Measurements from ENCODE around the gene CDR2. TPM values are rescaled to one million over a fixed set of nuclear protein-coding genes. Genes with fewer than 3 reads are reported as not detected.
"Not testable (repeated sequence)": the region's sequence is repeated elsewhere in the genome, so short reads cannot be mapped to it uniquely, and the experiment has no call there.

CDR2 gene
- total RNA-seq, 1 experiment from 2014 or later: 23.9 TPM

DNA sequence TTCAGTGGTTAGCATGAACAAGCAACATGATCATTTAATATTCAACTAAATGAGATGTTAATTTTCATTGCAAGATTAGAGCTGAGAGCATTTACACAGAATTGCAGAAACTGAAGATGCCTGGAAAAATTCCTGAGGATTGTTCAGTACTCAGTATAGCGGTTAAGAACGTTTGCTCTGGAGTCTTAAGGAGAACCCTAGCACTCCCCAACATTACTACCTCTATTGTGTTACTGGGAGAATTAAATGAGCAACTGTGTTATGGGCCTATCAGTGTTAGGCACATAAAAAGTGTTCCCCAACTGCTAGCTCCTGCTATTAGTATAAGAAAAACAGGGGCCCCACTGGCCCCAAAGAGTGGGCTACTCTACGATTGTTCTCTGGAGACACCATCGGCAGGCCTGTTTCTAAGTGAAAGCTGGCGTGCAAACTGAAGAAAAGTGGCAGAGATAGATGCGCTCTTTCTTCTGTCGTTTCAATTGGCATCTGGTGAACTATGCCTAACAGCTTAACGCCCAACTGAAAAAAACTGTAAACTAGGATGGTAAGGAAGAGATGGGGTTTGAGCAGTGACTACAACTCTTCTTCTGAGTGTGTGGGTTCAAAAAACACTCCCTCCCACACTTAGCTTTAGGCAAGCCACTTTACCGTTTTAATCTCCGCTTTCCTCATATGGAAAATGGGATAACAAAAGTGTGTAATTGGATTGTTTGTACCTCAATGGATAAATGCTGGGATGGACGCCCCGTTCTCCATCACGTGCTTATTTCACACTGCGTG lies 1.3 kb downstream of the CDR2 start:
- Mint-ChIP-seq H3K9me3 (ENCODE audit: unreplicated experiment) (no peaks in the 10 kb centered on the region), H3K36me3 (ENCODE audit: insufficient read depth, unreplicated experiment) (peaks cover 7% of the 10 kb centered on the region), H3K4me3 (ENCODE audit: unreplicated experiment) (peak overlapping the region; percentile 99), H3K27me3 (ENCODE audit: insufficient read depth, unreplicated experiment) (no peaks in the 10 kb centered on the region), H3K4me1 (ENCODE audit: insufficient read depth, unreplicated experiment) (peaks cover 26% of the 10 kb centered on the region), H3K27ac (ENCODE audit: low read depth, unreplicated experiment) (peak overlapping the region; percentile 80)
- DNase-seq (ENCODE audit: unreplicated experiment): peak; percentile 20
- intact Hi-C loops (cut with micrococcal nuclease): no loop called here
- BruUV-seq (replicated peaks): TSS peak; percentile 31
- POLR2A ChIA-PET: interaction anchor here (0.5 to 2.7 kb wide), 21 partner anchors 9 to 422 kb away, joined by 3 to 24 read pairs (median 6); partner anchors contain the start of gene UQCRC2
- CTCF ChIA-PET: interaction anchor here (0.6 to 2.2 kb wide), 5 partner anchors 24 to 168 kb away, joined by 3 to 5 read pairs (median 4); no protein-coding TSS in a partner anchor
- TF ChIP-seq, protein P1, sequence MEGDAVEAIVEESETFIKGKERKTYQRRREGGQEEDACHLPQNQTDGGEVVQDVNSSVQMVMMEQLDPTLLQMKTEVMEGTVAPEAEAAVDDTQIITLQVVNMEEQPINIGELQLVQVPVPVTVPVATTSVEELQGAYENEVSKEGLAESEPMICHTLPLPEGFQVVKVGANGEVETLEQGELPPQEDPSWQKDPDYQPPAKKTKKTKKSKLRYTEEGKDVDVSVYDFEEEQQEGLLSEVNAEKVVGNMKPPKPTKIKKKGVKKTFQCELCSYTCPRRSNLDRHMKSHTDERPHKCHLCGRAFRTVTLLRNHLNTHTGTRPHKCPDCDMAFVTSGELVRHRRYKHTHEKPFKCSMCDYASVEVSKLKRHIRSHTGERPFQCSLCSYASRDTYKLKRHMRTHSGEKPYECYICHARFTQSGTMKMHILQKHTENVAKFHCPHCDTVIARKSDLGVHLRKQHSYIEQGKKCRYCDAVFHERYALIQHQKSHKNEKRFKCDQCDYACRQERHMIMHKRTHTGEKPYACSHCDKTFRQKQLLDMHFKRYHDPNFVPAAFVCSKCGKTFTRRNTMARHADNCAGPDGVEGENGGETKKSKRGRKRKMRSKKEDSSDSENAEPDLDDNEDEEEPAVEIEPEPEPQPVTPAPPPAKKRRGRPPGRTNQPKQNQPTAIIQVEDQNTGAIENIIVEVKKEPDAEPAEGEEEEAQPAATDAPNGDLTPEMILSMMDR (IDR thresholded peaks at IDR 0.05; ENCODE audit: unreplicated experiment): no peak

DNA sequence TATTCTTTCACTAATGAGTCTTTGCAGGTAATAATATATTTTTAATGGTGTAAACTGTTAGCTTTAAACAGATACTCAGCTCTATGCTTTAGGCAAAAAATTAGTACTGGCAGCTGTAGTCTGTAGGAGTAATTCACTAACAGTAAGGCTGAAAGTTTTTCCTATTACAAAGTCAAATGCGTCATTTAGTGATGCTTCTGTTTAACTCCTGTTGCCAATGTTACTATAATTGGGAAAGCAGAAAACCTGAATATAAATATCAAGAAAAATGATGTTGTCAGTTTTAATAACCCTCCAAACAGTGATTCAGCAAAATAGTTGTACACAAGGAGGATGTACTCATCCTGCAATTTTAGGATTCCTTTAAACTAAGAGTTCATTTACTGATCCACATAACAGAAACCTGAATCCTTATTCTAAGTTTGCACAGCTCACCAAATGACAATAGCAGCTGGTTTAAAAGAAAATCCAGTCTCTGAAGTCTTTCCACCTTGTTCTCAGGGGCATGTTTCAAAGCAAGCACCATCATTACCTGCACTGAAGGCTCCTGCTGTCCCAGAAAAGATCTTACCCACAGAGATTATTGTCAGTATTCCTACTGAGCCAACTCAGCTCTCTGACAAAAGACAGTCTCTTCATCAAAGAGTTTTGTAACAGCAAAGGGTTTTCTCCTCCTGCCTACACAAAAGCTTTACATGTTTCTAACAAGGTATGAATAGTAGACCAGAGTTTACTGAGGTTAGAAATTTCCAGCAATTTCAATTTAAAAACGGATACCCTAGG lies 4.2 kb downstream of the CDR2 start:
- no peak for DNase-seq (ENCODE audit: unreplicated experiment)
- Mint-ChIP-seq H3K27ac (ENCODE audit: low read depth, unreplicated experiment) (no peak overlapping the region), H3K4me1 (ENCODE audit: insufficient read depth, unreplicated experiment) (peaks cover 36% of the 10 kb centered on the region), H3K27me3 (ENCODE audit: insufficient read depth, unreplicated experiment) (no peaks in the 10 kb centered on the region), H3K4me3 (ENCODE audit: unreplicated experiment) (no peak overlapping the region), H3K36me3 (ENCODE audit: insufficient read depth, unreplicated experiment) (peaks cover 7% of the 10 kb centered on the region), H3K9me3 (ENCODE audit: unreplicated experiment) (no peaks in the 10 kb centered on the region)
- POLR2A ChIA-PET: interaction anchor here (0.6 to 3.5 kb wide), 11 partner anchors 12 to 256 kb away, joined by 3 to 22 read pairs (median 3); no protein-coding TSS in a partner anchor
- CTCF ChIA-PET: interaction anchor here (0.7 kb wide), 1 partner anchor 23 kb away, joined by 3 read pairs; no protein-coding TSS in a partner anchor
- intact Hi-C loops (cut with micrococcal nuclease): no loop called here
- no TSS peak for BruUV-seq (replicated peaks)
- TF ChIP-seq, protein P1 (IDR thresholded peaks at IDR 0.05; ENCODE audit: unreplicated experiment): no peak

DNA sequence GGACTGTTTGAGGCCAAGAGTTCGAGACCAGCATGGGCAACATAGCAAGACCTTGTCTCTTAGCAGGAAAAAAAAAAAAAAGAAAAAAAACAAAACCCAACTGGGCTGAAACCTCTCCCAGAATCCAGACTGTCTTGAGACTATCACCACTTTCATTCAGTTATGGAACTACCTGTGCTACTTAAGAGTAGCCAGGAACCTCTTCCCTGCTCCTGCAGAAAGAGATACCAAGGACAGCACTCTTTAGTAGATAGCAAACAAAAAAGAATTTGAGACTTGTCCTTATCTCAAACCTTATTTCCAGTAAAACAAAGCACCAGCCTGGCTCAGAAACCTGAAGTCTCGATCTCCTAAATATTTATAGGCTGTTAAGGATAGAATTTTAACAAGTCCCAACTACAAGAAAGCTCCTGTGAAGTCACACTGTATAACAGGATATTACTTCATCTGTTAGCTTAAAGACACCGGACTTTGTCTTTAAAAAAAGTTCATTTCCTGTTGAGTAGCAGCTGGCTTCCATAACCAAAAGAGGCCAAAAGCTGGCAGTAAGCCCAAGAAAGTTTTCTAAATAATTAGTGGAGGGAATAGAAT lies 5.1 kb downstream of the CDR2 start:
- Mint-ChIP-seq H3K4me1 (ENCODE audit: insufficient read depth, unreplicated experiment) (peaks cover 35% of the 10 kb centered on the region), H3K36me3 (ENCODE audit: insufficient read depth, unreplicated experiment) (peaks cover 7% of the 10 kb centered on the region), H3K27me3 (ENCODE audit: insufficient read depth, unreplicated experiment) (no peaks in the 10 kb centered on the region), H3K27ac (ENCODE audit: low read depth, unreplicated experiment) (peak overlapping the region; percentile 33), H3K4me3 (ENCODE audit: unreplicated experiment) (no peak overlapping the region), H3K9me3 (ENCODE audit: unreplicated experiment) (no peaks in the 10 kb centered on the region)
- CTCF ChIA-PET: no interaction called here
- POLR2A ChIA-PET: interaction anchor here (0.9 to 3.5 kb wide), 7 partner anchors 13 to 49 kb away, joined by 3 to 22 read pairs (median 4); no protein-coding TSS in a partner anchor
- TF ChIP-seq, protein P1 (IDR thresholded peaks at IDR 0.05; ENCODE audit: unreplicated experiment): no peak
- peak; percentile 30 for DNase-seq (ENCODE audit: unreplicated experiment)
- BruUV-seq (replicated peaks): no TSS peak
- intact Hi-C loops (cut with micrococcal nuclease): no loop called here

DNA sequence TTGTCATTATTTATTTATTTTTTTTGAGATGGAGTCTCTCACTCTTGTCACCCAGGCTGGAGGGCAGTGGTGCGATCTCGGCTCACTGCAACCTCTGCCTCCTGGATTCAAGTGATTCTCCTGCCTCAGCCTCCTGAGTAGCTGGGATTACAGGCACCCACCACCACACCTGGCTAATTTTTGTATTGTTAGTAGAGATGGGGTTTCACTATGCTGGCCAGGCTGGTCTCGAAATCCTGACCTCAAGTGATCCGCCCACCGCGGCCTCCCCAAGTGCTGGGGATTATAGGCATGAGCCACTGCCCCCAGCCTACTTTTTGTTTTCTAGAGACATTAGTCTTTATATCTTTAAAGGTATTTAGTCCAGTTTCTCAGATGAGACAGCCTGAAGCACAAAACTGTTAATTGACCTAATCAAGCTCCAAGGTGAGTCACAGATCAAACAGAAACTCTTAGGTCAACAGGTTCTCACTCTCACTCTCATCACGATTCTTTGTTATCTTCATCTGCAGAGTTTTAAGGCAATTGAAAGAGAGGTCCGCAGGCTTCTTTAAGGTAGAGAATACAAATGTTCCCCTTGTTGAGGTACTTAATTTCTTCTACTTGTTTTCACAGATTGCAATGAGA lies 6.1 kb downstream of the CDR2 start:
- H3K9me3 Mint-ChIP-seq (ENCODE audit: unreplicated experiment); BruUV-seq (replicated peaks); intact Hi-C loops (cut with micrococcal nuclease); H3K27me3 Mint-ChIP-seq (ENCODE audit: insufficient read depth, unreplicated experiment); H3K4me3 Mint-ChIP-seq (ENCODE audit: unreplicated experiment); H3K27ac Mint-ChIP-seq (ENCODE audit: low read depth, unreplicated experiment): not testable (repeated sequence)
- Mint-ChIP-seq H3K4me1 (ENCODE audit: insufficient read depth, unreplicated experiment) (peaks cover 35% of the 10 kb centered on the region), H3K36me3 (ENCODE audit: insufficient read depth, unreplicated experiment) (peaks cover 16% of the 10 kb centered on the region)
- ChIA-PET CTCF (interaction anchor here (0.9 to 1.8 kb wide), 2 partner anchors 10 to 19 kb away, joined by 3 to 7 read pairs; no protein-coding TSS in a partner anchor), POLR2A (interaction anchor here (1.0 to 3.5 kb wide), 2 partner anchors 10 to 14 kb away, joined by 4 to 22 read pairs; no protein-coding TSS in a partner anchor)
- DNase-seq (ENCODE audit: unreplicated experiment): peak; percentile 13

Data from MCF 10A (cell line).